NCI-H2227 (cell line): ENCODE data around the gene NHSL2.
"Not testable (repeated sequence)": the region's sequence is repeated elsewhere in the genome, so short reads cannot be mapped to it uniquely, and the experiment has no call there.

Experiments
- DNase-seq: peaks from one replicate; lab custom pipeline; 2025; ENCODE audit not compliant: unreplicated experiment; lab: John Stamatoyannopoulos, UW

NHSL2 gene

GRCh38 chrX:72038868-72039267 is 128.2 kb downstream of the NHSL2 start:
- no peak for DNase-seq

- DNase-seq: no peak
These were observed 129.9 kb downstream of the NHSL2 start for GRCh38 chrX:72040506-72040905.

GRCh38 chrX:72041176-72041575 is 130.5 kb downstream of the NHSL2 start:
- no peak for DNase-seq

GRCh38 chrX:72041871-72042851 is 131.5 kb downstream of the NHSL2 start:
- DNase-seq: no peak

GRCh38 chrX:72042852-72043248 is 132.2 kb downstream of the NHSL2 start:
- DNase-seq: no peak

GRCh38 chrX:72043636-72044035 is 133.0 kb downstream of the NHSL2 start:
- DNase-seq: no peak

- DNase-seq: no peak
These were observed 134.5 kb downstream of the NHSL2 start for GRCh38 chrX:72045141-72045540.

GRCh38 chrX:72045552-72046277 is 135.1 kb downstream of the NHSL2 start:
- DNase-seq: peak; percentile 9

- DNase-seq: no peak
These were observed 135.8 kb downstream of the NHSL2 start for GRCh38 chrX:72046447-72046846.

GRCh38 chrX:72048510-72049455 is 138.1 kb downstream of the NHSL2 start:
- DNase-seq: peak; percentile 58

GRCh38 chrX:72050011-72050410 is 139.4 kb downstream of the NHSL2 start:
- DNase-seq: no peak

- no peak for DNase-seq
These were observed 140.9 kb downstream of the NHSL2 start for GRCh38 chrX:72051589-72051988.

GRCh38 chrX:72052415-72053090 is 141.9 kb downstream of the NHSL2 start:
- DNase-seq: no peak

- no peak for DNase-seq
These were observed 142.9 kb downstream of the NHSL2 start for GRCh38 chrX:72053508-72053907.

- peak; percentile 97 for DNase-seq
These were observed 144.3 kb downstream of the NHSL2 start for GRCh38 chrX:72054779-72055489.

- DNase-seq: peak; percentile 65
These were observed 146.7 kb downstream of the NHSL2 start for GRCh38 chrX:72057331-72057730.

GRCh38 chrX:72057849-72058248 is 147.2 kb downstream of the NHSL2 start:
- DNase-seq: peak; percentile 20

- not testable (repeated sequence) for DNase-seq
These were observed 147.7 kb downstream of the NHSL2 start for GRCh38 chrX:72058346-72058745.

GRCh38 chrX:72060196-72060920 is 149.7 kb downstream of the NHSL2 start:
- peak; percentile 93 for DNase-seq
